ENCODE results near the gene MAST4.
"Not testable (repeated sequence)": the region's sequence is repeated elsewhere in the genome, so short reads cannot be mapped to it uniquely, and the experiment has no call there.

MAST4 gene

GRCh38 chr5:66812291-66812690 is 216.1 kb downstream of the MAST4 start:
- no peak for DNase-seq (ENCODE audit: low read depth)

GRCh38 chr5:66813306-66813705 is 217.1 kb downstream of the MAST4 start:
- no peak for DNase-seq (ENCODE audit: low read depth)

- peak; percentile 36 for DNase-seq (ENCODE audit: low read depth)
These were observed 218.2 kb downstream of the MAST4 start for GRCh38 chr5:66814146-66814991.

GRCh38 chr5:66818304-66818934 is 222.2 kb downstream of the MAST4 start:
- DNase-seq (ENCODE audit: low read depth) = no peak

- DNase-seq (ENCODE audit: low read depth) = no peak
These were observed 222.7 kb downstream of the MAST4 start for GRCh38 chr5:66818935-66819328.

GRCh38 chr5:66820630-66821207 is 224.5 kb downstream of the MAST4 start:
- DNase-seq (ENCODE audit: low read depth) = no peak

GRCh38 chr5:66821688-66822429 is 225.7 kb downstream of the MAST4 start:
- DNase-seq (ENCODE audit: low read depth) = no peak

GRCh38 chr5:66822906-66823305 is 226.7 kb downstream of the MAST4 start:
- not testable (repeated sequence) for DNase-seq (ENCODE audit: low read depth)

- DNase-seq (ENCODE audit: low read depth) = no peak
These were observed 228.3 kb downstream of the MAST4 start for GRCh38 chr5:66824476-66824875.

- no peak for DNase-seq (ENCODE audit: low read depth)
These were observed 230.1 kb downstream of the MAST4 start for GRCh38 chr5:66826263-66826662.

GRCh38 chr5:66826696-66827095 is 230.5 kb downstream of the MAST4 start:
- DNase-seq (ENCODE audit: low read depth) = no peak

GRCh38 chr5:66828046-66828547 is 231.9 kb downstream of the MAST4 start:
- no peak for DNase-seq (ENCODE audit: low read depth)

- peak; percentile 45 for DNase-seq (ENCODE audit: low read depth)
These were observed 232.6 kb downstream of the MAST4 start for GRCh38 chr5:66828548-66829357.

- no peak for DNase-seq (ENCODE audit: low read depth)
These were observed 233.1 kb downstream of the MAST4 start for GRCh38 chr5:66829358-66829674.

GRCh38 chr5:66829826-66830225 is 233.6 kb downstream of the MAST4 start:
- no peak for DNase-seq (ENCODE audit: low read depth)

- no peak for DNase-seq (ENCODE audit: low read depth)
These were observed 234.4 kb downstream of the MAST4 start for GRCh38 chr5:66830636-66831035.

- no peak for DNase-seq (ENCODE audit: low read depth)
These were observed 243.5 kb downstream of the MAST4 start for GRCh38 chr5:66839636-66840185.

GRCh38 chr5:66840511-66841013 is 244.4 kb downstream of the MAST4 start:
- no peak for DNase-seq (ENCODE audit: low read depth)

GRCh38 chr5:66841264-66841663 is 245.1 kb downstream of the MAST4 start:
- DNase-seq (ENCODE audit: low read depth) = no peak

GRCh38 chr5:66842540-66842939 is 246.3 kb downstream of the MAST4 start:
- no peak for DNase-seq (ENCODE audit: low read depth)

- no peak for DNase-seq (ENCODE audit: low read depth)
These were observed 246.9 kb downstream of the MAST4 start for GRCh38 chr5:66843065-66843464.

Measured in fibroblast of the conjunctiva (primary cell).